ENCODE data around the gene TMCC3.

Gene TMCC3

GRCh38 chr12:94532490-94533422 is 117.6 kb downstream of the TMCC3 start:
- peak; percentile 61 for DNase-seq (ENCODE audit: low spot score)

GRCh38 chr12:94531196-94531720 is 119.1 kb downstream of the TMCC3 start:
- DNase-seq (ENCODE audit: low spot score), result no peak

- DNase-seq (ENCODE audit: low spot score), result no peak
Observed at GRCh38 chr12:94525951-94526350, 124.4 kb downstream of the TMCC3 start.

Data from HuH-7.5 (cell line).